HG03097 (cell line): ENCODE data around the gene PCDHB13.
"Not testable (repeated sequence)": the region's sequence is repeated elsewhere in the genome, so short reads cannot be mapped to it uniquely, and the experiment has no call there.

Experiments used
- ATAC-seq: cut with Tn5 transposase; IDR thresholded peaks from one replicate; pipeline ENCODE4 v1.9.1; 2021; ENCODE audit not compliant: unreplicated experiment, low FRiP score

PCDHB13 gene

GRCh38 chr5:141213656-141214339, at the start of gene PCDHB13:
Gene PCDHB13, plus strand, starts transcription at chr5:141213919. Its CDS starts 205 bp downstream, at chr5:141214124.
- ATAC-seq, result not testable (repeated sequence)

GRCh38 chr5:141172381-141173204, 41.1 kb upstream of the PCDHB13 start, which contains the start of gene PCDHB7:
Gene PCDHB7, plus strand, starts transcription at chr5:141172644. Its CDS starts 192 bp downstream, at chr5:141172836.
- ATAC-seq, result no peak

DNA sequence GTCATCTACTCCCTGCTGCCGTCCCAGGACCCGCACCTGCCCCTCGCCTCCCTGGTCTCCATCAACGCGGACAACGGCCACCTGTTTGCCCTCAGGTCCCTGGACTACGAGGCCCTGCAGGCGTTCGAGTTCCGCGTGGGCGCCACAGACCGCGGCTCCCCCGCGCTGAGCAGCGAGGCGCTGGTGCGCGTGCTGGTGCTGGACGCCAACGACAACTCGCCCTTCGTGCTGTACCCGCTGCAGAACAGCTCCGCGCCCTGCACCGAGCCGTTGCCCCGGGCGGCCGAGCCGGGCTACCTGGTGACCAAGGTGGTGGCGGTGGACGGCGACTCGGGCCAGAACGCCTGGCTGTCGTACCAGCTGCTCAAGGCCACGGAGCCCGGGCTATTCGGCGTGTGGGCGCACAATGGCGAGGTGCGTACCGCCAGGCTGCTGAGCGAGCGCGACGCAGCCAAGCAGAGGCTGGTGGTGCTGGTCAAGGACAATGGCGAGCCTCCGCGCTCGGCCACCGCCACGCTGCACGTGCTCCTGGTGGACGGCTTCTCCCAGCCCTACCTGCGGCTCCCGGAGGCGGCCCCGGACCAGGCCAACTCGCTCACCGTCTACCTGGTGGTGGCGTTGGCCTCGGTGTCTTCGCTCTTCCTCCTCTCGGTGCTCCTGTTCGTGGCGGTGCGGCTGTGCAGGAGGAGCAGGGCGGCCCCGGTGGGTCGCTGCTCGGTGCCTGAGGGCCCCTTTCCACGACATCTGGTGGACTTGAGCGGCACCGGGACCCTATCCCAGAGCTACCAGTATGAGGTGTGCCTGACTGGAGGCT, 39.2 kb upstream of the PCDHB13 start:
- not testable (repeated sequence) for ATAC-seq

DNA sequence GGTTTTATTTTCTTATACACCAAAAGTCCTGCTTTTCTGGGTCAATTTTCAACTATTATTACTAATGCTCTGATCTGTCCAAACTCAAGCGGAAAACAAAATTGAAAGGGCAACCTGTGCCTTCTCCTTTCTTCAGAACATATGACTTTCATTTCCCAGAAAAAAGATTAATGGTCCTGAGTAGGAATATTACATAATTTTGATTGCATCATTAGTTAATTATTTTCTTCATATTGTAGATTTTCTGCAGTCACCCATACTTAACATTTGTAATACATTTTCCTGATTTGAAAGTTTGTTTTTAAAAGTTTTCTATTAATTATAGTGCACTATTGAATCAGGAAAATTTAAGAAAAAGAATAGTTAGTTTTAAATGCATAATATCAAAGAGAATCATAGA, 37.8 kb upstream of the PCDHB13 start:
- no peak for ATAC-seq

DNA sequence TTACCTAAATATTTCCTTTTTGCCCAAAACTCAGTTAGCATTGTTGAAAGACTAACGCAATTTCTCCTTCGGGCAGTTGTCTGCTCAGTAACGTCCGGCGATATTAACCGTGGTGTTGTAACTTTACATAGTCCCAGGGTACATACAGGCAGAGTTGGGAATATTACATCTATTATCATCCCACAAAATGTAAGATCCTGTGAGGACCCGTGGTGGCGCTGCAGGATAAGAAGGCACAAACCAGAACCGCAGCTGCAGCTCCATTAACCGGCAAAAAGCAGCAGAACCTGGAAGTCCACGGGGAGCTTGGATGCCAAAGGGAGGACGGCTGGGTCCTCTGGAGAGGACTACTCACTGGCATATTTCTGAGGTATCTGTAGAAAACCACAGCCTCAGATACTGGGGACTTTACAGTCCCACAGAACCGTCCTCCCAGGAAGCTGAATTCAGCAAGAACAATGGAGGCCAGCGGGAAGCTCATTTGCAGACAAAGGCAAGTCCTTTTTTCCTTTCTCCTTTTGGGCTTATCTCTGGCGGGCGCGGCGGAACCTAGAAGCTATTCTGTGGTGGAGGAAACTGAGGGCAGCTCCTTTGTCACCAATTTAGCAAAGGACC, 36.0 kb upstream of the PCDHB13 start, which contains the start of gene PCDHB8:
Gene PCDHB8, plus strand, starts transcription at position 214 of the 615 bp plus-strand sequence. Its CDS starts 245 bp downstream, at position 459.
- ATAC-seq, result not testable (repeated sequence)

DNA sequence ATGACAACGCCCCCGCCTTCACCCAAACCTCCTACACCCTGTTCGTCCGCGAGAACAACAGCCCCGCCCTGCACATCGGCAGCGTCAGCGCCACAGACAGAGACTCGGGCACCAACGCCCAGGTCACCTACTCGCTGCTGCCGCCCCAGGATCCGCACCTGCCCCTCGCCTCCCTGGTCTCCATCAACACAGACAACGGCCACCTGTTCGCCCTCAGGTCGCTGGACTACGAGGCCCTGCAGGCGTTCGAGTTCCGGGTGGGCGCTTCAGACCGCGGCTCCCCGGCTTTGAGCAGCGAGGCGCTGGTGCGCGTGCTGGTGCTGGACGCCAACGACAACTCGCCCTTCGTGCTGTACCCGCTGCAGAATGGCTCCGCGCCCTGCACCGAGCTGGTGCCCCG, 34.3 kb upstream of the PCDHB13 start:
- not testable (repeated sequence) for ATAC-seq

DNA sequence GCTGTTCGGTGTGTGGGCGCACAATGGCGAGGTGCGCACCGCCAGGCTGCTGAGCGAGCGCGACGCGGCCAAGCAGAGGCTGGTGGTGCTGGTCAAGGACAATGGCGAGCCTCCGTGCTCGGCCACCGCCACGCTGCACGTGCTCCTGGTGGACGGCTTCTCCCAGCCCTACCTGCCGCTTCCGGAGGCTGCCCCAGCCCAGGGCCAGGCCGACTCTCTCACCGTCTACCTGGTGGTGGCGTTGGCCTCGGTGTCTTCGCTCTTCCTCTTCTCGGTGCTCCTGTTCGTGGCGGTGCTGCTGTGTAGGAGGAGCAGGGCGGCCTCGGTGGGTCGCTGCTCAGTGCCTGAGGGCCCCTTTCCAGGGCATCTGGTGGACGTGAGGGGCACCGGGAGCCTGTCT, 33.8 kb upstream of the PCDHB13 start:
- not testable (repeated sequence) for ATAC-seq

- ATAC-seq, result no peak
Observed at GRCh38 chr5:141180313-141180712, 33.4 kb upstream of the PCDHB13 start.

DNA sequence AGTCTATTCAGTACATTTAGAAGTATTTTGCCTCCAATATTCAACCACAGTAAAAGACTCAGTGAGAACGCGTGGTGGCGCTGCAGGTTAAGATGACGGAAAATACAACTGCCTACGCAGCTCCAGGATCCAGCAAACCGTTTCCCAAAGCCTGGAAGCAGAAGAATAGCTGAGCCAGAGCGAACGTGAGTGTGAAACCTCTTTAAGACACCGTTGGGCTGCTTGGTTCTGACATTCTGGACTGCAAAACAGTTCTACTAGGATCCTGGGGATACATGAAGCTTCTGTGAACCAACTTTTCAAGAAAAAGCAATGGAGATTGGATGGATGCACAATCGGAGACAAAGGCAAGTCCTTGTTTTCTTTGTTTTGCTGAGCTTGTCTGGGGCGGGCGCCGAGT, 31.5 kb upstream of the PCDHB13 start, which contains the start of gene PCDHB16:
Gene PCDHB16, plus strand, starts transcription at position 140 of the 400 bp plus-strand sequence. Its CDS starts 173 bp downstream, at position 313.
- ATAC-seq, result no peak

GRCh38 chr5:141184117-141184855, 29.4 kb upstream of the PCDHB13 start:
- not testable (repeated sequence) for ATAC-seq

GRCh38 chr5:141186897-141187512, 26.7 kb upstream of the PCDHB13 start, which contains the start of gene PCDHB9:
Gene PCDHB9, plus strand, starts transcription at chr5:141187161. Its CDS starts 158 bp downstream, at chr5:141187319.
- ATAC-seq, result no peak

DNA sequence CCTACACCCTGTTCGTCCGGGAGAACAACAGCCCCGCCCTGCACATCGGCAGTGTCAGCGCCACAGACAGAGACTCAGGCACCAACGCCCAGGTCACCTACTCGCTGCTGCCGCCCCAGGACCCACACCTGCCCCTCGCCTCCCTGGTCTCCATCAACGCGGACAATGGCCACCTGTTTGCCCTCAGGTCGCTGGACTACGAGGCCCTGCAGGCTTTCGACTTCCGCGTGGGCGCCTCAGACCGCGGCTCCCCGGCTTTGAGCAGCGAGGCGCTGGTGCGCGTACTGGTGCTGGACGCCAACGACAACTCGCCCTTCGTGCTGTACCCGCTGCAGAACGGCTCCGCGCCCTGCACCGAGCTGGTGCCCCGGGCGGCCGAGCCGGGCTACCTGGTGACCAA, 25.0 kb upstream of the PCDHB13 start:
- ATAC-seq, result not testable (repeated sequence)

- ATAC-seq, result not testable (repeated sequence)
Observed at GRCh38 chr5:141189131-141189530, 24.6 kb upstream of the PCDHB13 start.

DNA sequence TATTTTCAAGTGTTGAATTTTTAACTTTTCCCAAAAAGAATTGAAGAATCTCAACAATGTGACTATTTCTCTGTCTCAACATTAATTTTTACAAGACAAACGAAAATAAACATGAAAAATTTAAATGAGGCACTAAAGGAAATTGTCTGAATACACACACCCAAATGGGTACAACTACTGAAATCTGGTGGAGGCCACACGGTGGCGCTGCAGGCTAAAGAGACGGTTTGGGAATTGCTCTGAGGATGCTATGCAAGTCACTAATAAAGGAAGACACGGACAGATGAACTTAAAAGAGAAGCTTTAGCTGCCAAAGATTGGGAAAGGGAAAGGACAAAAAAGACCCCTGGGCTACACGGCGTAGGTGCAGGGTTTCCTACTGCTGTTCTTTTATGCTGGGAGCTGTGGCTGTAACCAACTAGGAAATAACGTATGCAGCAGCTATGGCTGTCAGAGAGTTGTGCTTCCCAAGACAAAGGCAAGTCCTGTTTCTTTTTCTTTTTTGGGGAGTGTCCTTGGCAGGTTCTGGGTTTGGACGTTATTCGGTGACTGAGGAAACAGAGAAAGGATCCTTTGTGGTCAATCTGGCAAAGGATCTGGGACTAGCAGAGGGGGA, 21.5 kb upstream of the PCDHB13 start, which contains the start of gene PCDHB10:
Gene PCDHB10, plus strand, starts transcription at position 244 of the 616 bp plus-strand sequence. Its CDS starts 200 bp downstream, at position 444.
- ATAC-seq, result no peak

DNA sequence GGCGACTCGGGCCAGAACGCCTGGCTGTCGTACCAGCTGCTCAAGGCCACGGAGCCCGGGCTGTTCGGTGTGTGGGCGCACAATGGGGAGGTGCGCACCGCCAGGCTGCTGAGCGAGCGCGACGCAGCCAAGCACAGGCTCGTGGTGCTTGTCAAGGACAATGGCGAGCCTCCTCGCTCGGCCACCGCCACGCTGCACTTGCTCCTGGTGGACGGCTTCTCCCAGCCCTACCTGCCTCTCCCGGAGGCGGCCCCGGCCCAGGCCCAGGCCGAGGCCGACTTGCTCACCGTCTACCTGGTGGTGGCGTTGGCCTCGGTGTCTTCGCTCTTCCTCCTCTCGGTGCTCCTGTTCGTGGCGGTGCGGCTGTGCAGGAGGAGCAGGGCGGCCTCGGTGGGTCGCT, 19.4 kb upstream of the PCDHB13 start:
- ATAC-seq, result not testable (repeated sequence)

GRCh38 chr5:141196363-141196762, 17.4 kb upstream of the PCDHB13 start:
- no peak for ATAC-seq

DNA sequence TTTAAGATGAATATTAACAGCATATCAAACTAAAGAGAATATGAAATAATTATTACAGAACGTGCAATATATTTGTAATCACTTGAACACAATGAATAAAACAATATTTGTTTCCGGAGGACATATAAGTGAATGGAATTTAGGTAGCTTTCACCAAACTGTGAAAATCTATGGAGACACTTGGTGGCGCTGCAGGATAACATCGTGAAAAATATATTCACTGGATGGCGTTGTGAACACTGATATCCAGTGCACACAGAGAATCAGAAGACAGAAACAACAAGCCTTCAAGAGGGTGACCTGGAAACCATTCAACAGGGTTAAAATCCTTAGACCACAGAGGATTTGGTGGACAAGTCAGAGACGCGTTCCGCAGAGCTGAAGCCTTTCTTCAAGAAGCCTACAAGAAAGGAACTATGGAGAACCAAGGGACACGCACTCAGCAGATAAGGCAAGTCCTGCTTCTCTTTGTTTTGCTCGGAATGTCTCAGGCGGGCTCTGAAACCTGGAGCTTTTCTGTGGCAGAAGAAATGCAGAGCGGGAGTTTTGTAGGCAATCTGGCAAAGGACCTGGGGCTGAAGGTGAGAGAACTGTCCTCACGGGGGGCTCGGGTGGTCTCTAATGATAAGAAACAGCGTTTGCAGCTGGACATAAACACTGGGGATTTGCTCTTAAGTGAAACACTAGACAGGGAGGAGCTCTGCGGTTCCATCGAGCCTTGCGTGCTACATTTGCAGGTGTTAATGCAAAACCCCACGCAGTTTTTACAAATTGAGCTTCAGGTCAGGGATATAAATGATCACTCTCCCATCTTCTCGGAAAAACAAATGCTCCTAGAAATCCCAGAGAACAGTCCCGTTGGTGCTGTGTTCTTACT, 14.1 kb upstream of the PCDHB13 start, which contains the start of gene PCDHB11:
Gene PCDHB11, plus strand, starts transcription at position 269 of the 877 bp plus-strand sequence. Its CDS starts 148 bp downstream, at position 417.
- no peak for ATAC-seq
